VCaP (cell line): ENCODE measurements around the gene PIAS1.
"Not testable (repeated sequence)": the region's sequence is repeated elsewhere in the genome, so short reads cannot be mapped to it uniquely, and the experiment has no call there.

Experiments
- H3K27ac ChIP-seq: fragments of 450-650 bp; 2 replicates; pipeline ENCODE4 v1.5.1; 2017
- TF ChIP-seq, protein P1 (sequence below): fragments of 450-650 bp; conservative IDR thresholded peaks from 2 replicates; pipeline ENCODE4 v1.5.1; 2017; ENCODE audit warnings: mild to moderate bottlenecking, moderate library complexity

The PIAS1 gene

GRCh38 chr15:68158046-68158628 lies 104.0 kb downstream of the PIAS1 start:
- TF ChIP-seq, protein P1, sequence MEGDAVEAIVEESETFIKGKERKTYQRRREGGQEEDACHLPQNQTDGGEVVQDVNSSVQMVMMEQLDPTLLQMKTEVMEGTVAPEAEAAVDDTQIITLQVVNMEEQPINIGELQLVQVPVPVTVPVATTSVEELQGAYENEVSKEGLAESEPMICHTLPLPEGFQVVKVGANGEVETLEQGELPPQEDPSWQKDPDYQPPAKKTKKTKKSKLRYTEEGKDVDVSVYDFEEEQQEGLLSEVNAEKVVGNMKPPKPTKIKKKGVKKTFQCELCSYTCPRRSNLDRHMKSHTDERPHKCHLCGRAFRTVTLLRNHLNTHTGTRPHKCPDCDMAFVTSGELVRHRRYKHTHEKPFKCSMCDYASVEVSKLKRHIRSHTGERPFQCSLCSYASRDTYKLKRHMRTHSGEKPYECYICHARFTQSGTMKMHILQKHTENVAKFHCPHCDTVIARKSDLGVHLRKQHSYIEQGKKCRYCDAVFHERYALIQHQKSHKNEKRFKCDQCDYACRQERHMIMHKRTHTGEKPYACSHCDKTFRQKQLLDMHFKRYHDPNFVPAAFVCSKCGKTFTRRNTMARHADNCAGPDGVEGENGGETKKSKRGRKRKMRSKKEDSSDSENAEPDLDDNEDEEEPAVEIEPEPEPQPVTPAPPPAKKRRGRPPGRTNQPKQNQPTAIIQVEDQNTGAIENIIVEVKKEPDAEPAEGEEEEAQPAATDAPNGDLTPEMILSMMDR, result no peak
- no peak overlapping the region for H3K27ac ChIP-seq

DNA sequence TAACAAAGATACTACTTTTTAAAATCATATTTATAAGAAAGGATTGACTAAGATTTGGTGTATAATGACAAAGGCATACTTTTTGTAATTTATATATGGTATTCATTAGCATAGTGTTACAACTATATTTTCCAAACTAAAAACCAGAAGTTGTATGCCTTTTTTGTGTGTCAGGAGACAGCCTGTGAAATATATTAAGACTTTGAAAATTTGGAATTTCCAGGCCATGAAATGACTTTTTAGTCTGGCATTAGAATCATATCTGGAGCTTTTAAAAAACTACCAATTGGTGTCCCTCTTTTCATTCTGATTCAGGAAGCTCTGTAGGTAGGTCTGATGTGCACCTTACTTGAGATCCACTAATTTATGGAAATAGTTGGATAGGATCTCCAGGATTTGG lies 109.1 kb downstream of the PIAS1 start:
- TF ChIP-seq, protein P1, result no peak

DNA sequence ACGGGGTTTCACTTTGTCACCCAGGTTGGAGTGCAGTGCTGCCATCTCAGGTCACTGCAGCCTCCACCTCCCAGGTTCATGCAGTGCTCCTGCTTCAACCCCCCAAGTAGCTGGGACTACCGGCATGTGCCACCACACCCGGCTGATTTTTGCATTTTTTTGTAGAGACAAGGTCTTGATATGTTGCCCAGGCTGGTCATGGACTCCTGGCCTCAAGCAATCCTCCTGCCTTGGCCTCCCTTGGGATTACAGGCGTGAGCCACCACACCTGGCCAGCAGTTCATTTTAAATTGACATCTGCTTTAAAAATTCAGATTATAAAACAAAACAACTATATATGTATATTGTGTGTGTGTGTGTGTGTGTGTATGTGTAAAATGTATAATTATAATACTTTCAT lies 112.7 kb downstream of the PIAS1 start:
- no peak overlapping the region for H3K27ac ChIP-seq
- TF ChIP-seq, protein P1, result no peak

More for the DNA sequence above, 109.1 kb downstream of the PIAS1 start:
- no peak overlapping the region for H3K27ac ChIP-seq

DNA sequence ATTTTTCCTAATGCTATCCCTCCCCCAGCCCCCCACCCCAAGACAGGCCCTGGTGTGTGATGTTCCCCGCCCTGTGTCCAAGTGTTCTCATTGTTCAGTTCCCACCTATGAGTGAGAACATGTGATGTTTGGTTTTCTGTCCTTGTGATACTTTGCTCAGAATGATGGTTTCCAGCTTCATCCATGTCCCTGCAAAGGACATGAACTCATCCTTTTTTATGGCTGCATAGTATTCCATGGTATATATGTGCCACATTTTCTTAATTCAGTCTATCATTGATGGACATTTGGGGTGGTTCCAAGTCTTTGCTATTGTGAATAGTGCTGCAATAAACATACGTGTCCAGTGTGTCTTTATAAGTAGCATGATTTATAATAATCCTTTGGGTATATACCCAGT lies 117.9 kb downstream of the PIAS1 start:
- not testable (repeated sequence) for H3K27ac ChIP-seq

GRCh38 chr15:68173119-68173518 lies 119.0 kb downstream of the PIAS1 start:
- H3K27ac ChIP-seq, result no peak overlapping the region
- TF ChIP-seq, protein P1, result no peak

GRCh38 chr15:68175526-68175925 lies 121.4 kb downstream of the PIAS1 start:
- H3K27ac ChIP-seq, result no peak overlapping the region
- TF ChIP-seq, protein P1, result no peak

GRCh38 chr15:68176601-68177000 lies 122.5 kb downstream of the PIAS1 start:
- TF ChIP-seq, protein P1, result no peak
- H3K27ac ChIP-seq, result no peak overlapping the region

DNA sequence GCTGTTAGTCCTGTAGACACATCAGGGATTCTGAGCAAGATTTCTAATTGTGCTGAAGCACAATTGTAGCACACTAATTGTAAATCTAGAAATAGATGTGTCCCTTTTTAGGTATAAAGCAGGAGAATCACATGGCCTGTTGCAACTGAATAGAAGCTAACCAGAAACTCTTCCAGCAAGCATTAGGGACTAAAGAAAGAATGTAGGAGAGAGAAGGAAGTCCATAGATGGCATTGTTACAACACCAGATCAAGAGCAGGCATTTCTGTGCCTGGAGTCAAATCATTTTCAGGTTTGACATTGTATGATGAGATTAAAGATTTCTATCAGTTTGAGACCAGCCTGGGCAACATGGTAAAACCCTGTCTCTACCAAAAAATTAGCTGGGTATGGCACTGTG lies 123.6 kb downstream of the PIAS1 start:
- TF ChIP-seq, protein P1, result no peak
- no peak overlapping the region for H3K27ac ChIP-seq
